ENCODE measurements around the gene RBMS3.
"Not testable (repeated sequence)": the region's sequence is repeated elsewhere in the genome, so short reads cannot be mapped to it uniquely, and the experiment has no call there.

Gene RBMS3

DNA sequence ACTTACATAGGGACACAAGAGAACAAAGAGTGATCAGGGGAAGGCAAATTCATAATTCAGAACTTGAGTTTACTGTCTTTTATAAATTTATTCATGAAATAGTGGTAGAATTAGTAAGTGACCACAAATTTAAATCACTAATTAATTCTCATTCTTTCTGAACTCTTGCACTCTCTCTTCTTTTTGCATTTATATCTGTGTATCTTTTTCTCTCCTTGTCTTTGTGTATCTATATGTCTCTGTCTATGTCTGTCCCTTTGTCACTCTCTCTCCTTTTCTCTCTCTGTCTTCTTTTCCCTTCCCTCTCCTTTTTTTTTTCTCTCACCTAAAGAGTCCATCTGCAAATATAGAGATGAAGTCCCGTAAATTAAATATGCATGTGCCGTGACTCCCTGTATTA, 31.5 kb downstream of the RBMS3 start:
- no peak for DNase-seq (ENCODE audit: low spot score)

DNA sequence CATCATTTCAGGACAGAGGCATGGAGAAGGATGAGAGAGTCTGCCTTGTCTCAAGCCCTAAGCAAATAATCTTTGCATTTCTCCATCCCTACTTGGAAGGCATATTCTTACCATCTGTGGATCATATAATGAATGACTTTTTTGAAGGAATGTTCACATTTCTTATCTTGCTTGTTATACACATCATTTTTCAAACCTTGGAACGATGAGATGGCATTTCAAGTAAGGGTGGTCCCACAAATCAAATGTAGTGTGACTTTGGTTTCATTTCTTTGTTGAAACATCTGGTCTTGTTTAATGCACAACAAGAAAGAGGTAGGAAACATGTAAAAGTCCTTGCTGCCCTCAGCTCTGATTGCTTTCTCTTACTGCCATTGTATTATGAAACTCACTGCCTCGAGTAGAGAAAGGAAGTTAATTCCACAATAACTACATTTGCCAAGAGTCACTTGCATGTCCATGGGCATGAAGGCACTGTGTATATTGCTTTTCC, 32.1 kb downstream of the RBMS3 start:
- DNase-seq (ENCODE audit: low spot score) = no peak

DNA sequence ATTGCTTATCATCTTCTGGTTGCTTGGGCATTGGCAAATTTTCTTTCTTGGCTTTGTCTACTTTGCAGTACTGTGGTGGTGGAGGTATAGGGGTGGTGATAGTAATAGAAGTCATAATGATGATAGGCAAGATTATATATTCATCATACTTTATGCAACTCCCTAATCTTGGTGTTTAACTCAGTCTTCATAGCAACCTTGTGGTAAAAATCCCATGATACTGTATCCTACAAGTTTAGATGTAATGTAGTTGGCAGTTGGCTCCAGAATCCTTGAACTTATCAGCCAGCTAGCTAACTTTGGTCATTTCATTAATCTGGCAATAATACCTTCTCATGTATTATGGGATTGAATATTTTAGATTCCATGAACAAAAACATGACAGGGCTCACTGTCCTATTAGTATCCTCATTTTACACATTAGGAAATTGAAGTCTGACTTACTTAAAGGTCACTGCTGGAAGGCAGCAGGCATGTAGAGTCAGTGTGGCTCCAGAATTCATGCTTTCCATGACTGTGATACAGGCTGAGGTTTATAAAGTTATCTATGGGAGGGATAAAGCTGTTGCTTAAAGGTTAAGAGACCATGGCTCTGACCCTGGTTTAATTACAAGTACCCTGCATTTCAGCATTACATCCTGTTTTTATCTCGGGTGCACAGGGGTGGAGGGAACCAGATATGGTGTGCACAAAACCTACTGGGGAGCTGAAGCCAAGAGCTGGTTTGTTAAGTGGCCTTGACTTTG, 33.3 kb downstream of the RBMS3 start:
- no peak for DNase-seq (ENCODE audit: low spot score)

DNA sequence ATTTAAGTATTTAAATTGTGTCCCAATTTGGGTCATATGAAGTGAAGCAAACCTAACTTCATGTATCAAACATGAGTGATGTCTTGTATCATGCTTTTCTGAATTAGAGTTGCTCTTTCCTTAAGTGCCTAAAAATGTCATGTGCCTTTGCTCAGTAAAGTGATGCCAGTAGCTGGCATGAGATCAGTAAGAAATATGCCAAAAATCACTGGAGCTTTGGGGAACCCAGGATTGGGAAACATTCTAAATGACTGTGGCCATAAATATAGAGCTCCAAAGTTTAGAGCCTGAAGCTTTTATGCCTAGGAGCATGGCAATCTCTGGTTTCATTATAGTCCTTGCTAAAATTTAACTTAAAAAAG, 33.8 kb downstream of the RBMS3 start:
- no peak for DNase-seq (ENCODE audit: low spot score)

DNA sequence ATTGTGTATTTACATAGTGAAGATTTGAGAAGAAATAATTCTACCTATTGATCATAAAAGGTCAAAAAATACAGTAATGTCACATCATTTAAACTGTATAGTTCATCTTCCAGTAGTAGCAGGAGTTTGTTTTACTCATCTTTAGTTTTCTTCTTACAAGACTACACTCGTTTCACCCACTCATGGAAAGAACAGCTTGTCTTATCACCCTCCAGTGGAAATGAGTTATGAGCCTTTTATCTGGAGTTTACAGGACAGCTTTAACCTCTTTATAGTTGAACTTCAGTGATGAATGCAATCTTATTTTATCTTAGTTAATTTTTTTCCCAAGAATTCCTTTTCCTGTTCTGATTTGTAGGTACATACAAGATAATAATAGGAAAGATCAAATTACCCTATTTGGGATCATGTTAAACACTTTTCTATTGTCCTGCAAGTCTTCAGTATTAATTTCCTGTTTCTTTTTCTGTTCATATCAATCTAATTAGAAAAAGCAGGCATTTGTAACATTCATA, 36.8 kb downstream of the RBMS3 start:
- DNase-seq (ENCODE audit: low spot score) = no peak

DNA sequence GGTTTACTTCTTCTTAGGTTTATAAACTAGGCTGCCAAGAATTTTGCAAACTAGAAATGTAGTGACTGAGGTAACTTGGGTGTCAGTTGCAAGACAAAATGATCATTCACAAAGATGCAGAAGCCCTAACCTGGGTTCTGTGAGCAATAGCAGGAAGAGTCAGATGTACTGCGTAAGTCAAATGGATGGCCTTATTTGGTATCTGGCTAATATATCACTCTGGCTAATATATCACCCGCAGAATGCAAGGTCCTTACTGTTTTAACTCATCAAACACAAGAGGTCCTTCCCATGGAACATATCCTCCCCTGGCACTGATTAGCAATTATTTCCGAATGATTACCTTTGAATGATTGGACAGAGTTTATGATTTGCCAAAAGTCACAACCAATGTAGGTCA, 37.4 kb downstream of the RBMS3 start:
- DNase-seq (ENCODE audit: low spot score) = no peak

DNA sequence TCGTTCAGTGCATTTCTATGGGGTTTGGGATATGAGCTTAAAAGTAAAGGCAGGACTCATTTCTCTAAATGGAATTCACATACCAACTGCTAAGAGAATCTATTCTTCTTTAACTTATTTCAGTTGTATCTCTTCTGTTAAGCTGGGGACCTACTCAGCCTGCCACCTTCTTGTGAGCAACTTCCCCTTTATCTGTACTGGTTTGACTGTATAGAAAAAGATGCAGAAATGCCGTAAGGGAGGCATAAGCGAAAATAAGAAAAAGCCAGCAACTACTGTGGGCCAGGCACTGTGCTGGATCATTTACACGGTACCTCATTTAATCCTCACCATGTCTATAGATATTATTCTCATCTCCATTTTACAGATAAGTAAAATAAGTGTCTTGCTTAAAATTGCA, 38.4 kb downstream of the RBMS3 start:
- DNase-seq (ENCODE audit: low spot score) = no peak

DNA sequence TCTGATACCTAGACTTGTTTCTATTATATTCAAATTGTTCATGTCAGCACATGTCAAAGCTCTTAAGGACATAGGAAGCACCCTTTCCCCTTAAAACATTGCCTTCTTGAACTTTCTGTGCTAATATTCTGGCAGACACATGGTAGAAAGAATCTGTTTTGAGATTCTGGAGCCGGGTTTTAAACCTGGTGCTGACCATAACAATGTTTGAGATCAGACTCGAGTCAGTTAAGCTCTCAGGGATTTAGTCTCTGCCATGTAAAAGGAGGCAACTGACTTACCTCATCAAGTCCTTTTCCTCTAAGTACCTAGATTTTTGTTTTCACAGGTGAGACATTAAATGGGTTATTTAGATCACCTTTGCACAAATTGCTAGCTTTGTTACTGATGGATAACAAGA, 38.9 kb downstream of the RBMS3 start:
- DNase-seq (ENCODE audit: low spot score) = no peak

DNA sequence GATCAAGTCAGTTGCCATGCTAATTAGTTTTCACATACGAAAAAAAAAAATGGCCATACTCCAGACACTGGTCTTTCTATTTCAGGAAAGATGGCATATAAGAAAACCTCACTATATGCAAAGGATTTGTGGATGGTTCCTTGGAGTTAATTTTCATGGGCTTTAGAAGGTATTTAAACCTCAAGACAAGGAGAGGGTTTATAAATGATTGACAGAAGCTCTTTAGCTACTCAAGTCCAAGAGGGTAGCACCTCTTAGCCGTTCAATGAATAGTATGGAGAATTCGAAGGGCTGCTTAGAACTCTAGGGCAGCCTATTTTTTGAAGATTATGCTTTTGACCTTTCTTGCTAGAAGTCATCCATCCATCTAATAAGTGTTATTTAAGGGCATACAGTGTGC, 41.7 kb downstream of the RBMS3 start:
- DNase-seq (ENCODE audit: low spot score) = no peak

DNA sequence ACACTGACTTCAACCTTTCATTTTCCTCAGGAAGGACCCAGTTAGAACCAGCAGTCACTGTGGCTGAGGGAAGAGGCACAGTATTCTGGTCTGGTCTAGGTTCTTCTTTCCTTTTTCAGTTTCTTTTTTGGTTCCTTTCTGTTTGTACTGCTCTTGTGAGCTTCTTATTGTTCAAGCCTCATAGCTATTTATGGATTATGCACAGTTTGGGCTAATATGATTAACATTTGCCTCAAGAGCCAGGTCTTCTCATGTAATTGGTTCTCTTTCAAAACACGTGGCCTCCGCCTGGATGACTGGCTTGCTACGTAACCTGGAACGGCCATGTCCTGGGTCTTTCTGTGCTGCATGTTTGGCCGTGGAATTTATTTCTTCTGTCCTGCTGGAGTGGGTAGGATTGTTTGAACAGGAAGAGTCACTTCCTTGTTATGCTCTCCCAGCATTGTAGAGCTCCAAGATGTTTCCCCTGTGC, 43.3 kb downstream of the RBMS3 start:
- DNase-seq (ENCODE audit: low spot score) = no peak

DNA sequence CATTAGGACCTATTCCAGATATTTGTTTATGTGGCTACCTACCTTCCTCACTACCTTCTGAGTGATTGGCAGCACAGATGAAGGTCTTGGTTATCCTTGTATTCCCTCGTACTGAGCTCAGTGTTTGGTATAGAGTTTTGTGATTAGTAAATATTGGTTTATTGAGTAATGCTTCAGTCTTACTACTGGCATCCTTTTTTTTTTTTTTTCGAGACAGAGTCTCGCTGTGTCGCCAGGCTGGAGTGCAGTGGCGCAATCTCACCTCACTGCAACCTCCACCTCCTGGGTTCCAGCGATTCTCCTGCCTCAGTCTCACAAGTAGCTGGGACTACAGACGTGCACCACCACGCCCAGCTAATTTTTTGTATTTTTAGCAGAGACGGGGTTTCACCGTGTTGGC, 45.7 kb downstream of the RBMS3 start:
- not testable (repeated sequence) for DNase-seq (ENCODE audit: low spot score)

DNA sequence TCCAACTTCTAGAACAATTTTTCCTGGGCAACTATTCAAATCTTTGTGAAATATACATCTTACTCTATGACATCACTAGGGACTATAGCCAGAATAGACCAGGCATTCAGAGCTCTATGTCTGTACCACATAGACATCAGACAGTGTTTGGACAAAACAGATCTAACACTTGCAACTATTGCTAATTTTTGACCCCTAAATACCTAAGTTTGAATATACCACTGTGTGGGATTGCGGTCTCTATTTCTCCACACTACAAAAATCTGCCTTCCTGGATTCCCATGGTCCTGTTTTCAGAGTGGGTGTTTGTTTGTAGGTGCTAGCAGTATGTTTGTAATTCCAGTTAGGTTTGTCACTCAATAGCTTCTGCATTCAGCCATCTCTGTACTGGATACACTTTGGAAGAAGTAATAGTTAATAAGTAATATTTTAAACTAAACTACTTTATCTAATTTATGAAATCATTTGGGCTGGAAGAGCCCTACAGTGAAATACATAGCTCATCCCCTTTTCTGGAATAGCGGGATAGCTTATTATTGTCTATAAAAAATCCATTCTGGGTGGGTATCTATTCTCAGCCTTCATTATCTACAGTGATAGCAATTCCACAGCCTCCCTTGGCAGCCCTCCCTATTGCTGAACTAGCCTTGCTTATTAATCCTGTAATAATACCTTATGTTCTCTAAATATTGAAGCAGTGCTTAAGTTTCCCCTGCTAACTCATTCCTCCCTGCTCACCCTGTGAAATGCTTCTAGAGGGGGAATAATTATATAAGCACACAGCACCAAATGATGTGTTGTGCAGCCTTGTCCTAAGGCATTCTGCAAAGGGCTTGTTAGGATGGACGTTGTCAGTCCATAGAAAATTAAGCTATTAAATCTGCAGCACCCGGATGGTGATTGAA, 49.4 kb downstream of the RBMS3 start:
- no peak for DNase-seq (ENCODE audit: low spot score)

DNA sequence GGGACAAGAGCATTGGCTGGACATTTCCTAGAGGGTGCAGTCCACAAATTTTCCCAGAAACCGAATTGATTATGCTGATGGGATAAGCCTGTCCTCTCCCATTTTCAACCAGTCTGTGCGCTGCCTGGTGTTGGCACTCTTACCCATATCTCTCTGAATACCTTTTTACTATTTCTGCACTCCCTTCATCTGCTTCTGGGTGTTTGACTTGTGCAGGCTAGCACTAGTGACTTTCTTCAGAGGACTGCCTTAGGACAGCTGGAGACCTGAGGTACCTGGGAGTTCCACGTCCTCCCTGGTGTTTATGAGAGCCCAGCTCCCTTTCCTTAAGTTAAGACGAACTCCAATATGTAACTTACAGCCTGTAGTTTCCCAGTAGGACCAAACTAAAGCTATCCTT, 50.2 kb downstream of the RBMS3 start:
- DNase-seq (ENCODE audit: low spot score) = no peak

DNA sequence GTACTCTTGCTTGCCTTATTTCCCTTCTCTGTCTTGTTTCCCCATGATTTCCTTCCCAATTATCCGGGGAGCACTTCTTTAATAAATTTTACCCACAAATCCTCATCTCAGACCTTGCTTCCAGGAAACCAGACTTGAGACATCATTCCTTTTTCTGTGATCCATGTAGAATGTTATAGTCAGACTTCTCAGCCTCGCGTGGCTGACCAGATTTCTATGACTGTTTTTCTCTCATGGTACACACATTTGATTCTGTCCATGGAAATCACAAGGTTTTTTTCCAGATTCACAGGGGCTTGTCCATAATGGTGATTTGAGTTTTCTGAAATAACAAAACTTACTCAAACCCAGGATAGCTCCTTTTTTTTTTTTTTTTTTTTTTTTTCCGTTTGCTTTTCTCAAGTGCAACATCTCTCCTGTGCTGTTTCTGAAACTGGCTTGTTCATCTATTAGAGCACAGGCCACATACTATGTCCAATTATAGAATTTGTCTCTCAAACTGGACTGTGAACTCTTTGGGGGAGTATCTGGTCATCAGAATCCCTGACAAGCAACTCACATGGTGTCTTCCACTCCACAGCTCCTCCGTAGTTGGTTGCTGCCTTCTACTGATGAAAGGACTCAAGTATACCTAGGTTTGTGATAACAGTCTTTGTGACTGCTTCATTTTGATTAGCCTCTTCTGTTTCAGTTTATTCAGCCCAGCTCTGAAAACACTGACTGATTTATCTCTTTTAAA, 50.8 kb downstream of the RBMS3 start:
- DNase-seq (ENCODE audit: low spot score) = no peak

DNA sequence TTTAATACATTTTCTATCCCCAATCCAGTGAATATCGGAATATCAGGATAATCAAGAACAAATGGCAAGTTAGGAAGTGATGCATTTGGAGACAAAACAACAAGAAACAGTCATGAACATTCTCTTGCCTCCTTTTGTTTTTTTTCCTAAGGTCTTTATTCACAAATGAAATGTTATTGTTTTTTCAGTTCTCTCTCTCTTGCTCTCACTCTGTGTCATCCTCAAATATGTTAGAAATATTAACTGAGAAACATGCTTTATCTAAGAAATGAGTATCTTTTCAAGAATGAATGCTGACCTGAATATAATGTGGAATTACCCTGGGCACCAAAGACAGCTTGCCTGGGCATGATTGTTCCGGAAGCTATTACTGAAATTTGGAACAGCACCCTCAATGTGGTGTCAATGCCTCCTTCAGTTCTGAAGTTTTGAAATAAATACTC, 51.3 kb downstream of the RBMS3 start:
- no peak for DNase-seq (ENCODE audit: low spot score)

DNA sequence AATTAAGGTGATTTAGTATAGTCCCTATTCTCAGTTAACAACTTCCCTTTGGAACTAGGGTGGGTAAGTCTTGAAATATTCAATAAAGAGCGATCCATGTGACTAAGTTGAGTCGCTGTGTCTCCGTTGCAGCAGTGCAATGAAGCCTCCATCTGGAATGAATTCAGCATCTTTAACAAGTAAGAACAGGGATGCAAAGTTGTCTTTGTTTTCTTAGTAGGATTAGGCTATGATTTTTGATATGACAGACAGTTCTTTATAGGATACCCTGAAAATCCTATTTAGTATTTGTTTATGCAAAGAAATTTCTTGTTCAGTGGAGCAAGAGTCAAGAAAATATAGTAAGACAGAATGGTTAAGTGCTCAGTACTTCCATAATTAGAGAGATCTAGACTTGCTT, 52.7 kb downstream of the RBMS3 start:
- DNase-seq (ENCODE audit: low spot score) = no peak

DNA sequence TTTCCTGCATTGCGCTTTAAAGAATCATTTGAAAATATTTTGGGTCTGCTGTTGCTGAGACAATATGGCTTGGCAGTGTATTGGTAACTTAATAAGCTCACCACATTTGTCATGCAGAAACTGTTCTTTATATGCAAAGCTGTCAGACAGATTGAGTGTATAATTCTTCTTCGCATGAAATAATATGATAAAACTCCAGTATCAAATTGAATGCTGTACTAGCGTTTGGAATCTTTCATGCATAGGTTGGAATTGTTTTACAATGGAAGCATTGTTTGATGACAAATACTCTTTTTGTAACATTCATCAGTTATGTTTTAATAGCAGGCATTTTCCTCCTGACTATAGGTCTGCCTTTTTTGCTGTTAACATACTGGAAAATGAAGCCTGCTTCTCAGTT, 53.8 kb downstream of the RBMS3 start:
- DNase-seq (ENCODE audit: low spot score) = no peak

DNA sequence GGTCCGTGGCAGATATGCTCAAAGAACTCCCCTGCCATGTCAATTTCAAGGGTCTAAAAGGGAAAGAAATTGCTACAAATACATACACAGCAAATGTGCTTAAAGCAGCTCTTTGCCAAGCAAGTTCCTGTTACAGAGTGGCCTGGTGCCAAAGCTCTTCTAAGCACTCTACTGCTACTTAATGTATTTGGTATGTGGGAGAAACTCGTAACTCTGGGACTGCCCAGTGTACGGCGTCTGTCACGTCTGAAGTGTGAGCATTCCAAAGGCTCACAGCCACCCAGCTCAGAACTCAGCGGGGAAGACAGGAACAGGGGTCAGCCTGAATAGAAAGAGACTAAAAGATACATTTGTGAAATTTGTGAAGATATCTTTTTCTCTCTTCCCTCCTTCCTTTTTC, 54.6 kb downstream of the RBMS3 start:
- DNase-seq (ENCODE audit: low spot score) = no peak

DNA sequence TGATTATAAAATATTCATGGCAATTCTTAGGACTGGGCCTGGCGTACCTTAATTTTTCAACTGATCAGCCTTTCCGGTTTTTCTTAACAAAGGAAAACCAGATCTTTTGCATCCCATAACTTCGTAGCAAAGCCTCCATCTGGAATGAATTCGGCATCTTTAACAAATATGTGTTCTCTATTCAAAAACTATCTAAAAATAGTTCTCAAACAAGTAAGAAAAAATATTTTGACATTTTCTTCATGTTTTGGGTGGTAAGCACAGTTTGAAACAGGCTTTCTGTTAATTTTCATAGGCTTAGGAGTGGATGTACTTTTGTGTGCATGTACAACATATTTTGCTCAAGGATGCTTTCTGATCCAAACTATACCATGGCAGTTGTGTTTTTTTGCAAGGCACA, 55.1 kb downstream of the RBMS3 start:
- DNase-seq (ENCODE audit: low spot score) = no peak

DNA sequence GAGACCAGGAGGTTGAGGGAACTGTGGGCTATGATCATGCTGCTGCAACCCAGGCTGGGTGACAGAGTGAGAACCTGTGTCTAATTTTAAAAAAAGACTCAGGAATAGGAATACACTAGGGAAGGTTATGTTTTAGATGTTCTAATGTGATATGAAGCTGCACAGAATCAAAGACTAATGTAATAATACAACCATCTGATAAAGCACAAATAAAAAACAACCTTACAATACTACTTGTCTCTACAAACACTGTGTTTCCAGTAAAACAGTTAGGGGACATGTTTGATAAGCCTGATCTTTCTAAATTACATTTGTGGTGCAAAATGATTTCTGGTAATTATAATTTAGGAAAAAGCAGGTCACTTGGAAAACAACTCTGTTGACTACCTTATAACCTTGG, 56.7 kb downstream of the RBMS3 start:
- no peak for DNase-seq (ENCODE audit: low spot score)

DNA sequence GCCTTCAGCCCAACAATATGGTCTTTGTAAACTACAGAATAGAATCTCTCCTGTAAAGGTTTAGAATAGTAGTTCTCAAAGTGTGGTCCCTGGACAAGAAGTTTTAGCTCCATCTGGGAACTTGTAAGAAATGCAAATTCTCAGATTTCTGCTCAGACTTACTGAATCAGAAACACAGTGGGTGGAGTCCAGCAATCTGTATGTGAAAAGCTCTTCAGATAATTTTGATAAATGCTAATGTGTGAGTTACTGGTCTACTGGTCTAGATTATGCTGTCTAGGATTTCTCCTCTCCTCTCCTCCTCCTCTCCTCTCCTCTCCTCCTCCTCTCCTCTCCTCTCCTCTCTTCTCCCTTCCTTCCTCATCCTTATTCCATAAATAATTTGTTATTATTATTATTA, 57.5 kb downstream of the RBMS3 start:
- no peak for DNase-seq (ENCODE audit: low spot score)

Measured in germinal center (tissue), 1 donor.